HPDE6-E6E7 (cell line): ENCODE data around the gene CDC42.
A peak's percentile ranks its signal among the peaks of the same experiment; 100 is the strongest.
"Not testable (repeated sequence)": the region's sequence is repeated elsewhere in the genome, so short reads cannot be mapped to it uniquely, and the experiment has no call there.

Experiments
- DNase-seq: peaks from one replicate; pipeline ENCODE4 v3.0.0; 2011; ENCODE audit warnings: missing footprints; ENCODE audit errors: extremely low spot score

The CDC42 gene

GRCh38 chr1:22074803-22075202 lies 22.3 kb downstream of the CDC42 start:
- DNase-seq, result no peak

- no peak for DNase-seq
Measured at GRCh38 chr1:22075718-22076117, 23.2 kb downstream of the CDC42 start.

GRCh38 chr1:22076346-22076745 lies 23.8 kb downstream of the CDC42 start:
- DNase-seq, result no peak

- no peak for DNase-seq
Measured at GRCh38 chr1:22077728-22078127, 25.2 kb downstream of the CDC42 start.

- no peak for DNase-seq
Measured at GRCh38 chr1:22078133-22078532, 25.6 kb downstream of the CDC42 start.

- no peak for DNase-seq
Measured at GRCh38 chr1:22080191-22080590, 27.7 kb downstream of the CDC42 start.

- DNase-seq, result no peak
Measured at GRCh38 chr1:22088331-22088730, 35.8 kb downstream of the CDC42 start.

- no peak for DNase-seq
Measured at GRCh38 chr1:22089134-22089571, 36.6 kb downstream of the CDC42 start.

- DNase-seq, result no peak
Measured at GRCh38 chr1:22089787-22090186, 37.3 kb downstream of the CDC42 start.

- DNase-seq, result no peak
Measured at GRCh38 chr1:22090867-22091266, 38.4 kb downstream of the CDC42 start.

GRCh38 chr1:22092026-22092768 lies 39.7 kb downstream of the CDC42 start:
- DNase-seq, result not testable (repeated sequence)

GRCh38 chr1:22093513-22093912 lies 41.0 kb downstream of the CDC42 start:
- DNase-seq, result no peak

GRCh38 chr1:22096036-22096435 lies 43.5 kb downstream of the CDC42 start:
- DNase-seq, result no peak

GRCh38 chr1:22096463-22096862 lies 44.0 kb downstream of the CDC42 start:
- no peak for DNase-seq

- no peak for DNase-seq
Measured at GRCh38 chr1:22098752-22099151, 46.2 kb downstream of the CDC42 start.

- no peak for DNase-seq
Measured at GRCh38 chr1:22100168-22100567, 47.7 kb downstream of the CDC42 start.

- DNase-seq, result no peak
Measured at GRCh38 chr1:22101199-22101598, 48.7 kb downstream of the CDC42 start.

- DNase-seq, result no peak
Measured at GRCh38 chr1:22101995-22102394, 49.5 kb downstream of the CDC42 start.

- DNase-seq, result no peak
Measured at GRCh38 chr1:22102746-22103145, 50.2 kb downstream of the CDC42 start.

GRCh38 chr1:22104094-22104493 lies 51.6 kb downstream of the CDC42 start:
- no peak for DNase-seq

- no peak for DNase-seq
Measured at GRCh38 chr1:22104865-22105437, 52.4 kb downstream of the CDC42 start.

GRCh38 chr1:22105611-22106207 lies 53.2 kb downstream of the CDC42 start:
- DNase-seq, result peak; percentile 48

- no peak for DNase-seq
Measured at GRCh38 chr1:22107126-22107525, 54.6 kb downstream of the CDC42 start.
